ENCODE data around the gene RNF212. TPM values are rescaled to one million over a fixed set of nuclear protein-coding genes. Genes with fewer than 3 reads are reported as not detected.

RNF212 gene
- total and polyA plus RNA-seq, 2 of the 13 experiments (the other 11 are each of a cell fraction or from before 2014, with no cell fraction given): not detected

DNA sequence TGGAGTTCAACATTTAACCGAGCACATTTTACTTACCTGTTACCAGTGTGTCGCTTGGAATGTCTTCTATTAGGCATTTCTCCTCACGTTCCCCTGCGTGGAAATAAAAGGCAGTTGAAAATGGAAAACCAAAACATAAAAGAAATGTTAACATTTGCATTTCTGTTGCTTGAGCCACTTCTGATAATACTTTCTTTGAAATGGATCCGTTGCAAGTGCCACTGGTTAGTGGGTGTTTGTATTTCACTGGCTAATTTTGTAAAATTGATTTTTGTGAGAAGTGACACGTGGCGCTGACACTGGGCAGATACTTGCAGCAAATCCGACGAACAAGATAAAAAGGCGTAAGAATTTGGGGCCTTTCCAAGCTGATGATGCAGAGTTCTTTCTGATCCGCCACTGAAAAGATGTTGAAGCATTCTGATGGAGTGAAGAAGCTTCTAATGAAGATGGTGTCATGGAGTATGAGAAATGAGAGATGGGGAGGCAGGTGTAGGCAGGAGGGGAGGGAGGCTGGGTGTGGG, 40.3 kb upstream of the RNF212 start:
- in situ Hi-C loops (cut with HindIII; ENCODE audit: extremely low pct_ligation_motif_present, low pct_unique_long_range_greater_than_20kb): no loop called here

More for the DNA sequence above, 40.3 kb upstream of the RNF212 start:
- ChIA-PET POLR2A (no interaction called here), CTCF (ENCODE audit: low intra/inter-chr PET ratio, low total read pairs) (no interaction called here)
- Histone ChIP-seq H3K9me3 (ENCODE audit: low read length) (no peaks in the 10 kb centered on the region; the same call in 1 of the 2 replicates), H3K27ac (ENCODE audit: extremely low read length, insufficient read depth, low read length) (no peak overlapping the region), H3K4me2 (ENCODE audit: low read depth, low read length) (no peak overlapping the region), H2AFZ (ENCODE audit: low read length) (no peak overlapping the region), H3K4me3 (replicated peaks in 1 of 3; ENCODE audit: insufficient read depth in 1 of 3, low read depth in 2 of 3, low read length in 3 of 3) (no peak overlapping the region), H3K27me3 (ENCODE audit: control insufficient read depth in 1 of 2, insufficient read depth in 2 of 2, low read length in 2 of 2) (peaks cover 7 to 42% of the 10 kb centered on the region in 2 experiments; a peak in 4 of 5 replicates), H3K36me3 (replicated peaks in 1 of 2; ENCODE audit: control insufficient read depth in 1 of 2, insufficient read depth in 2 of 2, low read length in 2 of 2) (no peaks in the 10 kb centered on the region), H3K9ac (ENCODE audit: insufficient read depth, low read depth, low read length) (no peak overlapping the region), H3K79me2 (ENCODE audit: insufficient read depth, low read length) (no peaks in the 10 kb centered on the region), H3K4me1 (ENCODE audit: insufficient read depth, low read length) (peaks cover 18% of the 10 kb centered on the region), H4K20me1 (ENCODE audit: insufficient read depth, low read length) (no peaks in the 10 kb centered on the region)
- DNase-seq (ENCODE audit: low spot score): no peak
- FAIRE-seq: no peak
- TF ChIP-seq ZNF326 (CRISPR knock-in tag; IDR thresholded peaks at IDR 0.05; ENCODE audit: borderline replicate concordance) (no peak), CBX2 (IDR thresholded peaks at IDR 0.05; ENCODE audit: low read depth, low read length) (no peak), CBX2 (CRISPR knock-in tag; IDR thresholded peaks at IDR 0.05; ENCODE audit: low read depth) (no peak), PAX8 (CRISPR knock-in tag; IDR thresholded peaks at IDR 0.05; ENCODE audit: borderline replicate concordance) (no peak), ZFP1 (CRISPR knock-in tag; IDR thresholded peaks at IDR 0.05) (no peak), CREB1 (IDR thresholded peaks at IDR 0.05) (no peak), CREB1 (CRISPR knock-in tag; IDR thresholded peaks at IDR 0.05) (no peak), ZNF292 (CRISPR knock-in tag; IDR thresholded peaks at IDR 0.05; ENCODE audit: borderline replicate concordance, low read depth) (no peak), ELF4 (CRISPR knock-in tag; IDR thresholded peaks at IDR 0.05; ENCODE audit: borderline replicate concordance) (no peak), ZFP36L2 (CRISPR knock-in tag; IDR thresholded peaks at IDR 0.05) (no peak), ZSCAN9 (CRISPR knock-in tag; IDR thresholded peaks at IDR 0.05; ENCODE audit: borderline replicate concordance) (no peak), ZNF607 (CRISPR knock-in tag; IDR thresholded peaks at IDR 0.05; ENCODE audit: borderline replicate concordance) (no peak), ZNF329 (CRISPR knock-in tag; IDR thresholded peaks at IDR 0.05; ENCODE audit: low read depth) (no peak), CBX1 (IDR thresholded peaks at IDR 0.05; ENCODE audit: low read depth) (no peak), ZNF598 (CRISPR knock-in tag; IDR thresholded peaks at IDR 0.05; ENCODE audit: borderline replicate concordance) (no peak), EZH2 (conservative IDR thresholded peaks at IDR 0.05; ENCODE audit: low read depth, low read length) (no peak), FOXO1 (CRISPR knock-in tag; IDR thresholded peaks at IDR 0.05) (no peak), ZNF124 (CRISPR knock-in tag; IDR thresholded peaks at IDR 0.05) (no peak), ZBTB20 (CRISPR knock-in tag; IDR thresholded peaks at IDR 0.05; ENCODE audit: borderline replicate concordance, low read depth) (no peak)
- TF ChIP-seq, protein P1, sequence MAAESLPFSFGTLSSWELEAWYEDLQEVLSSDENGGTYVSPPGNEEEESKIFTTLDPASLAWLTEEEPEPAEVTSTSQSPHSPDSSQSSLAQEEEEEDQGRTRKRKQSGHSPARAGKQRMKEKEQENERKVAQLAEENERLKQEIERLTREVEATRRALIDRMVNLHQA (CRISPR knock-in tag; IDR thresholded peaks at IDR 0.05): no peak
- TF ChIP-seq, protein P2, sequence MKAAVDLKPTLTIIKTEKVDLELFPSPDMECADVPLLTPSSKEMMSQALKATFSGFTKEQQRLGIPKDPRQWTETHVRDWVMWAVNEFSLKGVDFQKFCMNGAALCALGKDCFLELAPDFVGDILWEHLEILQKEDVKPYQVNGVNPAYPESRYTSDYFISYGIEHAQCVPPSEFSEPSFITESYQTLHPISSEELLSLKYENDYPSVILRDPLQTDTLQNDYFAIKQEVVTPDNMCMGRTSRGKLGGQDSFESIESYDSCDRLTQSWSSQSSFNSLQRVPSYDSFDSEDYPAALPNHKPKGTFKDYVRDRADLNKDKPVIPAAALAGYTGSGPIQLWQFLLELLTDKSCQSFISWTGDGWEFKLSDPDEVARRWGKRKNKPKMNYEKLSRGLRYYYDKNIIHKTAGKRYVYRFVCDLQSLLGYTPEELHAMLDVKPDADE (CRISPR knock-in tag; IDR thresholded peaks at IDR 0.05): no peak
- TF ChIP-seq, protein P3, sequence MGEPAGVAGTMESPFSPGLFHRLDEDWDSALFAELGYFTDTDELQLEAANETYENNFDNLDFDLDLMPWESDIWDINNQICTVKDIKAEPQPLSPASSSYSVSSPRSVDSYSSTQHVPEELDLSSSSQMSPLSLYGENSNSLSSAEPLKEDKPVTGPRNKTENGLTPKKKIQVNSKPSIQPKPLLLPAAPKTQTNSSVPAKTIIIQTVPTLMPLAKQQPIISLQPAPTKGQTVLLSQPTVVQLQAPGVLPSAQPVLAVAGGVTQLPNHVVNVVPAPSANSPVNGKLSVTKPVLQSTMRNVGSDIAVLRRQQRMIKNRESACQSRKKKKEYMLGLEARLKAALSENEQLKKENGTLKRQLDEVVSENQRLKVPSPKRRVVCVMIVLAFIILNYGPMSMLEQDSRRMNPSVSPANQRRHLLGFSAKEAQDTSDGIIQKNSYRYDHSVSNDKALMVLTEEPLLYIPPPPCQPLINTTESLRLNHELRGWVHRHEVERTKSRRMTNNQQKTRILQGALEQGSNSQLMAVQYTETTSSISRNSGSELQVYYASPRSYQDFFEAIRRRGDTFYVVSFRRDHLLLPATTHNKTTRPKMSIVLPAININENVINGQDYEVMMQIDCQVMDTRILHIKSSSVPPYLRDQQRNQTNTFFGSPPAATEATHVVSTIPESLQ (CRISPR knock-in tag; conservative IDR thresholded peaks at IDR 0.05): no peak
- intact Hi-C loops (cut with micrococcal nuclease; ENCODE audit: unreplicated experiment): no loop called here
- BruUV-seq (replicated peaks): no TSS peak
- WGBS (ENCODE audit: low lambda C conversion rate): 50% methylated on average over 11 of the region's 11 CpGs
- ATAC-seq: no peak

Data from HepG2 (cell line).